Measurements from ENCODE around the gene ART5.
"Not testable (repeated sequence)": the region's sequence is repeated elsewhere in the genome, so short reads cannot be mapped to it uniquely, and the experiment has no call there.

- TF ChIP-seq CTCF (conservative IDR thresholded peaks at IDR 0.05 in 1 of 2, IDR thresholded peaks at IDR 0.05 in 1 of 2; ENCODE audit: low read depth in 1 of 2, low read length in 2 of 2); EZH2 (IDR thresholded peaks at IDR 0.05; ENCODE audit: low read length, missing control alignments): not testable (repeated sequence)
These were observed 41.6 kb downstream of the ART5 start for GRCh38 chr11:3600201-3600600.

Measured in fibroblast of lung (primary cell).